ENCODE data around the gene CFAP43. TPM values are rescaled to one million over a fixed set of nuclear protein-coding genes. Genes with fewer than 3 reads are reported as not detected.
"Not testable (repeated sequence)": the region's sequence is repeated elsewhere in the genome, so short reads cannot be mapped to it uniquely, and the experiment has no call there.

CFAP43 gene
- total RNA-seq, 2 donors from 2014 or later, result 2.6 to 4.1 TPM

DNA sequence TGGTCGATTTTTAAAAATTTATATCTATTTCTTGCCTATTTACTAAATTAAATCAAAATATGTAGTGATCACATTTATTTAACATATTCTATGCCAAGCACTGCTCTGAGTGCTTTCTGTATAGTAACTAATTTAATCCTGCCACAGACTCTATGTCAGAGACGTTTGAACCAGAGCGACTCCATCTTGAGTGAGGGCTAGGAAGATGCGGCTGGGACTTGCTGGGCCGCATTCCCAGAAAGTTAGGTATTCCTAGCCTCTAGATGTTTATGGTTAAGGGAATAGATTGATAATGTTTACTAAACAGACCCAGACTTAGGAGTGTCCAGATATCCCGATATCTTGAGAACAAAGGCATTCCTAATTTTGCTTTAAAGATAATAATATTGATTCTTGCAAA lies 19.3 kb upstream of the CFAP43 start:
- Mint-ChIP-seq H3K27ac (no peak overlapping the region), H3K36me3 (ENCODE audit: low read depth) (peaks cover 17% of the 10 kb centered on the region), H3K4me3 (no peak overlapping the region), H3K27me3 (ENCODE audit: insufficient read depth) (no peaks in the 10 kb centered on the region), H3K4me1 (peaks cover 38% of the 10 kb centered on the region), H3K9me3 (peaks cover 39% of the 10 kb centered on the region)
- Histone ChIP-seq H3K27me3 (ENCODE audit: control insufficient read depth, insufficient read depth, low read length, poor library complexity, severe bottlenecking) (no peaks in the 10 kb centered on the region), H3K9ac (ENCODE audit: extremely low read depth, low read length, poor library complexity, severe bottlenecking) (no peak overlapping the region), H3K27ac (ENCODE audit: low read depth, low read length) (no peak overlapping the region), H3K9me3 (ENCODE audit: control insufficient read depth, low read length) (peaks cover 37% of the 10 kb centered on the region), H3K4me3 (ENCODE audit: low read length) (no peak overlapping the region), H3K36me3 (ENCODE audit: control insufficient read depth, insufficient read depth, low read length) (no peaks in the 10 kb centered on the region), H3K4me1 (ENCODE audit: control insufficient read depth, insufficient read depth, low read length) (peaks cover 12% of the 10 kb centered on the region)
- WGBS, 2 experiments (ENCODE audit: insufficient coverage in 1 of 2, insufficient read length in 1 of 2), result 98% methylated on average over 6 of the region's 6 CpGs; no CpG with 5 or more reads in 1 of the 2 experiments
- no peak for DNase-seq
- TF ChIP-seq, protein P1, sequence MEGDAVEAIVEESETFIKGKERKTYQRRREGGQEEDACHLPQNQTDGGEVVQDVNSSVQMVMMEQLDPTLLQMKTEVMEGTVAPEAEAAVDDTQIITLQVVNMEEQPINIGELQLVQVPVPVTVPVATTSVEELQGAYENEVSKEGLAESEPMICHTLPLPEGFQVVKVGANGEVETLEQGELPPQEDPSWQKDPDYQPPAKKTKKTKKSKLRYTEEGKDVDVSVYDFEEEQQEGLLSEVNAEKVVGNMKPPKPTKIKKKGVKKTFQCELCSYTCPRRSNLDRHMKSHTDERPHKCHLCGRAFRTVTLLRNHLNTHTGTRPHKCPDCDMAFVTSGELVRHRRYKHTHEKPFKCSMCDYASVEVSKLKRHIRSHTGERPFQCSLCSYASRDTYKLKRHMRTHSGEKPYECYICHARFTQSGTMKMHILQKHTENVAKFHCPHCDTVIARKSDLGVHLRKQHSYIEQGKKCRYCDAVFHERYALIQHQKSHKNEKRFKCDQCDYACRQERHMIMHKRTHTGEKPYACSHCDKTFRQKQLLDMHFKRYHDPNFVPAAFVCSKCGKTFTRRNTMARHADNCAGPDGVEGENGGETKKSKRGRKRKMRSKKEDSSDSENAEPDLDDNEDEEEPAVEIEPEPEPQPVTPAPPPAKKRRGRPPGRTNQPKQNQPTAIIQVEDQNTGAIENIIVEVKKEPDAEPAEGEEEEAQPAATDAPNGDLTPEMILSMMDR (conservative IDR thresholded peaks at IDR 0.05), result no peak

- no peak overlapping the region for H3K4me3 ChIP-seq (ENCODE audit: low read length)
- no peak overlapping the region for H3K9ac ChIP-seq (ENCODE audit: extremely low read depth, low read length, poor library complexity, severe bottlenecking)
- Mint-ChIP-seq H3K4me3 (no peak overlapping the region), H3K9me3 (peaks cover 48% of the 10 kb centered on the region), H3K27ac (no peak overlapping the region), H3K4me1 (peaks cover 30% of the 10 kb centered on the region), H3K27me3 (ENCODE audit: insufficient read depth) (no peaks in the 10 kb centered on the region), H3K36me3 (ENCODE audit: low read depth) (peaks cover 24% of the 10 kb centered on the region)
- TF ChIP-seq, protein P1 (conservative IDR thresholded peaks at IDR 0.05), result no peak
- whole genome bisulfite sequencing, 2 experiments (ENCODE audit: insufficient coverage in 1 of 2, insufficient read length in 1 of 2), result 67 to 80% methylated on average over 1 of the region's 1 CpG
- no peaks in the 10 kb centered on the region for H3K27me3 ChIP-seq (ENCODE audit: control insufficient read depth, insufficient read depth, low read length, poor library complexity, severe bottlenecking)
- no peak overlapping the region for H3K27ac ChIP-seq (ENCODE audit: low read depth, low read length)
- H3K36me3 ChIP-seq (ENCODE audit: control insufficient read depth, insufficient read depth, low read length), result no peaks in the 10 kb centered on the region
- no peak for DNase-seq
- peaks cover 44% of the 10 kb centered on the region for H3K9me3 ChIP-seq (ENCODE audit: control insufficient read depth, low read length)
- H3K4me1 ChIP-seq (ENCODE audit: control insufficient read depth, insufficient read depth, low read length), result peaks cover 11% of the 10 kb centered on the region
Measured at GRCh38 chr10:104250371-104250770, 18.2 kb upstream of the CFAP43 start.

DNA sequence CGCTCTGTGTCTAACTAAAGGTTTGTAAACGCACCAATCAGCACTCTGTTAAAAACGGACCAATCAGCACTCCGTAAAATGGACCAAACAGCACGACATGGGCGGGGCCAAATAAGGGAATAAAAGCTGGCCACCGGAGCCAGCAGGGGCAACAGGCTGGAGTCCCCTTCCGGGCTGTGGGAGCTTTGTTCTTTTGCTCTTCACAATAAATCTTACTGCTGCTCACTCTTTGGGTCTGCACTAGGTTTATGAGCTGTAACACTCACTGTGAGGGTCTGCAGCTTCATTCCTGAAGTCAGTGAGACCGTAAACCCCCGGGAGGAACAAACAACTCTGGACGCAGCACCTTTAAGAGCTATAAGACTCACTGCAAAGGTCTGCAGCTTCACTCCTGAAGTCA lies 16.8 kb upstream of the CFAP43 start:
- not testable (repeated sequence) for H3K27ac ChIP-seq (ENCODE audit: low read depth, low read length); H3K27me3 ChIP-seq (ENCODE audit: control insufficient read depth, insufficient read depth, low read length, poor library complexity, severe bottlenecking); H3K27ac Mint-ChIP-seq; H3K4me1 ChIP-seq (ENCODE audit: control insufficient read depth, insufficient read depth, low read length); DNase-seq; H3K4me3 Mint-ChIP-seq; H3K27me3 Mint-ChIP-seq (ENCODE audit: insufficient read depth); H3K9ac ChIP-seq (ENCODE audit: extremely low read depth, low read length, poor library complexity, severe bottlenecking); H3K36me3 ChIP-seq (ENCODE audit: control insufficient read depth, insufficient read depth, low read length)
- H3K9me3 ChIP-seq (ENCODE audit: control insufficient read depth, low read length), result peaks cover 44% of the 10 kb centered on the region
- peak overlapping the region; percentile 34 for H3K4me3 ChIP-seq (ENCODE audit: low read length)
- Mint-ChIP-seq H3K4me1 (peaks cover 24% of the 10 kb centered on the region), H3K36me3 (ENCODE audit: low read depth) (peaks cover 24% of the 10 kb centered on the region), H3K9me3 (peaks cover 50% of the 10 kb centered on the region)
- 93 to 96% methylated on average over 11 of the region's 11 CpGs for WGBS, 2 experiments (ENCODE audit: insufficient coverage in 1 of 2, insufficient read length in 1 of 2)
